GM12878 (cell line): ENCODE measurements around the gene INO80C. TPM values are rescaled to one million over a fixed set of nuclear protein-coding genes. Genes with fewer than 3 reads are reported as not detected.
A peak's percentile ranks its signal among the peaks of the same experiment; 100 is the strongest.

ENCODE experiments used
- ATAC-seq: fragments of 200-7000 bp; cut with Tn5 transposase; 3 replicates; pipeline ENCODE4 v1.9.1; 2020; ENCODE audit warnings: mild to moderate bottlenecking, moderate library complexity
- BruUV-seq: library from RNA; stranded (reverse); fragments of 400-500 nt; replicated peaks from 2 replicates; lab custom pipeline; 2021; lab: Mats Ljungman, UMichigan
- CTCF ChIA-PET: fragments of 300-600 bp; sonication (Branson Sonifier 250); formaldehyde crosslinking; extraction: SDS; loops from one replicate; lab custom pipeline; 2021; ENCODE audit warnings: inconsistent platforms; lab: Yijun Ruan, JAX
- POLR2A ChIA-PET: fragments of 350-600 bp; formaldehyde crosslinking; extraction: SDS; loops from one replicate; lab custom pipeline; 2021; ENCODE audit warnings: inconsistent platforms; lab: Charles Lee
- RAD21 ChIA-PET: fragments of 300-600 bp; sonication (Branson Sonifier 250); formaldehyde crosslinking; loops from one replicate; lab custom pipeline; 2023; ENCODE audit warnings: antibody characterized with exemption; ENCODE audit not compliant: unreplicated experiment; lab: Charles Lee
- SMC1A ChIA-PET: fragments of 300-600 bp; sonication (Branson Sonifier 250); formaldehyde crosslinking; loops from one replicate; lab custom pipeline; 2023; ENCODE audit not compliant: unreplicated experiment, uncharacterized antibody; lab: Charles Lee
- DNase-seq: peaks from one replicate; pipeline ENCODE4 v3.0.0-alpha.2; 2011; ENCODE audit warnings: low read depth, low spot score
- FAIRE-seq: peaks from 3 replicates; lab custom pipeline; 2011; peaks lifted over from hg19 to GRCh38; lab: Jason Lieb, UNC
- H2AFZ ChIP-seq: 2 replicates; pipeline ENCODE4 v1.6.0; 2011; ENCODE audit warnings: low read depth, low read length, control low read depth; ENCODE audit not compliant: control insufficient read depth
- H3K27ac ChIP-seq: 2 replicates; pipeline ENCODE4 v1.5.1; 2011; ENCODE audit warnings: control low read depth; ENCODE audit not compliant: control insufficient read depth, insufficient read depth
- H3K27me3 ChIP-seq, 2 experiments: replicated peaks in 1 of 2; 2 replicates each; pipeline versions ENCODE4 v1.6.0 to v1.6.1; 2011; ENCODE audit warnings: low read length in 1 of 2; ENCODE audit not compliant: control insufficient read depth in 2 of 2, insufficient read depth in 2 of 2
- H3K36me3 ChIP-seq, 2 experiments: 2 replicates each; pipeline ENCODE4 v1.5.1; 2011; ENCODE audit warnings: low read length in 1 of 2; ENCODE audit not compliant: control insufficient read depth in 2 of 2, insufficient read depth in 2 of 2
- H3K4me1 ChIP-seq: 2 replicates; pipeline ENCODE4 v1.6.1; 2011; ENCODE audit warnings: mild to moderate bottlenecking, low read length, moderate library complexity, mixed read lengths; ENCODE audit not compliant: control insufficient read depth, insufficient read depth
- H3K4me2 ChIP-seq: 2 replicates; pipeline ENCODE4 v1.6.0; 2011; ENCODE audit warnings: control low read depth; ENCODE audit not compliant: control insufficient read depth, insufficient read depth
- H3K4me3 ChIP-seq: fragments of 200-600 bp; sonication (generic); 2 replicates; pipeline ENCODE4 v1.5.1; 2016
- H3K79me2 ChIP-seq: 2 replicates; pipeline ENCODE4 v1.6.0; 2011; ENCODE audit warnings: low read length; ENCODE audit not compliant: control insufficient read depth, insufficient read depth
- H3K9ac ChIP-seq: 2 replicates; pipeline ENCODE4 v1.8.0; 2011; ENCODE audit warnings: low read length, control low read depth, mixed read lengths; ENCODE audit not compliant: control insufficient read depth, insufficient read depth
- H3K9me3 ChIP-seq: replicated peaks from 3 replicates; pipeline ENCODE4 v1.5.1; 2011; ENCODE audit warnings: mild to moderate bottlenecking, low read length; ENCODE audit not compliant: control insufficient read depth, insufficient read depth
- H4K20me1 ChIP-seq: 2 replicates; pipeline ENCODE4 v1.6.0; 2011; ENCODE audit not compliant: control insufficient read depth, insufficient read depth
- ATF7 ChIP-seq: fragments of 450-650 bp; IDR thresholded peaks from 2 replicates; pipeline ENCODE4 v1.6.1; 2016; ENCODE audit warnings: low read depth, mild to moderate bottlenecking
- CBX3 ChIP-seq: fragments of 200-600 bp; sonication (generic); IDR thresholded peaks from 2 replicates; pipeline ENCODE4 v1.6.1; 2016; ENCODE audit warnings: low read depth, borderline replicate concordance
- CREB1 ChIP-seq: IDR thresholded peaks from 2 replicates; pipeline ENCODE4 v1.6.1; 2012; ENCODE audit warnings: low read depth, mild to moderate bottlenecking, inconsistent platforms
- EP300 ChIP-seq, 2 experiments: fragments of 150-350 bp in 1 of 2; IDR thresholded peaks; 2 replicates each; pipeline ENCODE4 v1.6.1; 2011 to 2012; ENCODE audit warnings: low read depth in 2 of 2, low read length in 2 of 2, borderline replicate concordance in 1 of 2, improper control_type of control experiment in 1 of 2, inconsistent platforms in 1 of 2; ENCODE audit not compliant: control insufficient read depth in 1 of 2
- KAT2A ChIP-seq: conservative IDR thresholded peaks from 2 replicates; pipeline ENCODE4 v1.6.1; 2011; ENCODE audit warnings: low read depth, low read length; ENCODE audit not compliant: control insufficient read depth
- LARP7 ChIP-seq: fragments of 450-650 bp; IDR thresholded peaks from 2 replicates; pipeline ENCODE4 v1.6.1; 2017; ENCODE audit warnings: mild to moderate bottlenecking
- MTA3 ChIP-seq: IDR thresholded peaks from 2 replicates; pipeline ENCODE4 v1.6.1; 2012; ENCODE audit warnings: low read length, inconsistent platforms, borderline replicate concordance
- RAD21 ChIP-seq: IDR thresholded peaks from 2 replicates; pipeline ENCODE4 v1.6.1; 2011; ENCODE audit warnings: mild to moderate bottlenecking, low read depth, low read length, moderate library complexity; ENCODE audit not compliant: insufficient read depth
- RBBP5 ChIP-seq: fragments of 200-600 bp; sonication (generic); conservative IDR thresholded peaks from 2 replicates; pipeline ENCODE4 v1.6.1; 2016
- RUNX3 ChIP-seq: IDR thresholded peaks from 2 replicates; pipeline ENCODE4 v1.6.1; 2012; ENCODE audit warnings: low read length, inconsistent platforms
- ZNF217 ChIP-seq: fragments of 450-650 bp; IDR thresholded peaks from 2 replicates; pipeline ENCODE4 v1.6.1; 2017; ENCODE audit warnings: antibody characterized with exemption, mild to moderate bottlenecking
- WGBS: methylation state at CpG from one replicate; pipeline ENCODE4 v1.1.6; 2016; ENCODE audit warnings: low lambda C conversion rate; ENCODE audit not compliant: insufficient replicate concordance, insufficient coverage; ENCODE audit errors: missing lambda C conversion rate; 5-methylcytosine and 5-hydroxymethylcytosine counted together
- in situ Hi-C: fragments of 300-500 bp; cut with MboI; formaldehyde crosslinking; loops from 9 replicates; pipeline ENCODE4 v1.14.3; 2018; ENCODE audit warnings: mixed read lengths
- intact Hi-C: fragments of 100-400 bp; cut with micrococcal nuclease; formaldehyde crosslinking; loops from one replicate; pipeline ENCODE4 v1.14.2; 2022; ENCODE audit not compliant: unreplicated experiment
- polyA plus RNA-seq, 11 experiments: library from polyadenylated mRNA; depleted of rRNA in 4 of 11; unstranded in 6 of 11; stranded (reverse) in 5 of 11; fragments of >200 nt; fragmentation: Nextera tagmentation in 4 of 11; fragmentation: Illumina TruSeq in 1 of 11; extraction: Ambion mirVana in 4 of 11; extraction: Trizol in 1 of 11; gene quantifications; 1 replicate in 1 of 11; 2 replicates in 10 of 11; pipeline versions ENCODE4 v1.2.1 to v1.2.3, GENCODE V29; 2011 to 2016; ENCODE audit warnings: inconsistent platforms in 2 of 11, missing spikeins in 2 of 11, low read depth in 1 of 11
- total RNA-seq, 4 experiments: library from RNA; depleted of rRNA in 3 of 4; stranded (reverse); fragments of >200 nt in 3 of 4; fragmentation: Illumina TruSeq in 1 of 4; extraction: Trizol in 1 of 4; gene quantifications; 2 replicates each; pipeline versions ENCODE4 v1.2.1 to v1.2.3, GENCODE V29; 2013 to 2021
- TF ChIP-seq, protein P1 (sequence below): IDR thresholded peaks from 2 replicates; pipeline ENCODE4 v1.6.1; 2012; ENCODE audit warnings: low read depth, low read length, improper control_type of control experiment
- TF ChIP-seq, protein P2 (sequence below): IDR thresholded peaks from 2 replicates; pipeline ENCODE4 v1.6.1; 2011; ENCODE audit warnings: low read depth, mild to moderate bottlenecking, low read length, moderate library complexity, borderline replicate concordance; ENCODE audit errors: extremely low read depth
- TF ChIP-seq, protein P3 (sequence below): fragments of 150-350 bp; IDR thresholded peaks from 2 replicates; pipeline ENCODE4 v1.6.1; 2016; ENCODE audit warnings: low read depth, low read length

INO80C gene
- total and polyA plus RNA-seq, 10 of the 15 experiments (the other 5 are each of a cell fraction or from before 2014, with no cell fraction given), result 9.9 to 43.2 (median 30.1) TPM

DNA sequence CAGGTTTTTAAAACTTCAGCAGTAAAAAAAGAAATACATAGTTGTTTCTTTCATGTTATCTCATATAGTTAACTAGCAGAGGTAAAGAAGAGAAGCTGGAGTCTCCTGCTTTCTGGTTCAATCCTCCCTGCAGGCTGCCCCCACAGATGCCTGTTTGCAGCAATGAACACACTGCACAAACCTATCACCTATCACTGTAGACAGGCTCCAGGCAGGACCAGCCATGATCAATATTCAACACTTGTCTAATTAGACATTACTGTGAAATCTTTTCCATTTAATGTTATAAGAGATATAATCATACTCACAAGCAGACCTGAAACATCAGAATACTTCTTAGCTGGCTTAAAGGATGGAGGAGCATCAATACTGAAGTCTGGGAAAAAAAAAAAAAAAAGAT is 19.8 kb downstream of the INO80C start (continued):
- TF ChIP-seq RAD21 (no peak), CBX3 (no peak), CREB1 (no peak), ZNF217 (no peak), ATF7 (no peak), KAT2A (no peak)

DNA sequence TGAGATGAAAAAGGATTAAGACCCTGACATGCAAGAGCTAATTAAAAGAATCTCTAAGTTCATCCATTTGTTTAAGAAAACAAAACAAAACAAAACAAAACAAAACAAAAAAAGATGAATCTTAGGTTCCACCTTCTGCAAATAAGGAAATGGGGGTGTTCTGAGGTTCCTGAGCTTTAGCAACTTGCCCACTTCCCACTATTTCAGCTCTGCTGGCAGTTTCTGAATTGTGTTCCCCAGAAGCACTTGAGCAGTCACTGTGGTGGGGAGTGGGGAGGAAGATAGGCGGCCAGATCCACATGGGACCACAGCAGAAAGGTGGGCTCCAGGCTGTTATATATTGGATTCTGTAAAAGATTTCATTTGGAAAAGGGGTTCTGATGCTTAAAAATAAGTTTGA is 20.3 kb downstream of the INO80C start:
- Histone ChIP-seq H3K27ac (no peak overlapping the region), H3K4me1 (no peaks in the 10 kb centered on the region), H3K4me2 (no peak overlapping the region), H3K9me3 (no peaks in the 10 kb centered on the region), H3K9ac (no peak overlapping the region), H3K4me3 (no peak overlapping the region), H3K27me3 (no peaks in the 10 kb centered on the region), H2AFZ (no peak overlapping the region), H4K20me1 (no peaks in the 10 kb centered on the region), H3K79me2 (no peaks in the 10 kb centered on the region), H3K36me3 (no peaks in the 10 kb centered on the region; a peak in 2 of 4 replicates)
- SMC1A ChIA-PET, result interaction anchor here (0.8 to 8.1 kb wide), 10 partner anchors 9 to 78 kb away, joined by 3 to 122 read pairs (median 10); partner anchors contain the start of gene INO80C
- no peak for FAIRE-seq
- no peak for DNase-seq
- BruUV-seq, result TSS peak; percentile 31
- CTCF ChIA-PET, result interaction anchor here (1.4 to 3.7 kb wide), 8 partner anchors 9 to 69 kb away, joined by 5 to 13 read pairs (median 8); no protein-coding TSS in a partner anchor
- ATAC-seq, result no peak
- RAD21 ChIA-PET, result interaction anchor here (0.9 to 4.9 kb wide), 9 partner anchors 8 to 91 kb away, joined by 3 to 57 read pairs (median 6); partner anchors contain the start of gene INO80C
- in situ Hi-C loops, result no loop called here
- WGBS, result 100% methylated on average over 1 of the region's 1 CpG
- intact Hi-C loops, result no loop called here
- POLR2A ChIA-PET, result interaction anchor here (0.6 to 8.2 kb wide), 4 partner anchors 11 to 36 kb away, joined by 4 to 106 read pairs (median 11); partner anchors contain the start of gene INO80C
- no peak for TF ChIP-seq LARP7
- TF ChIP-seq, protein P1, sequence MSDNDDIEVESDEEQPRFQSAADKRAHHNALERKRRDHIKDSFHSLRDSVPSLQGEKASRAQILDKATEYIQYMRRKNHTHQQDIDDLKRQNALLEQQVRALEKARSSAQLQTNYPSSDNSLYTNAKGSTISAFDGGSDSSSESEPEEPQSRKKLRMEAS, result no peak
- no peak for TF ChIP-seq RBBP5
- TF ChIP-seq MTA3, result no peak
- TF ChIP-seq RUNX3, result no peak
- TF ChIP-seq EP300 (IDR thresholded peaks at IDR 0.05; ENCODE audit: borderline replicate concordance in 1 of 2, control insufficient read depth in 1 of 2, low read depth in 2 of 2, low read length in 2 of 2), result no peak
- TF ChIP-seq, protein P2, sequence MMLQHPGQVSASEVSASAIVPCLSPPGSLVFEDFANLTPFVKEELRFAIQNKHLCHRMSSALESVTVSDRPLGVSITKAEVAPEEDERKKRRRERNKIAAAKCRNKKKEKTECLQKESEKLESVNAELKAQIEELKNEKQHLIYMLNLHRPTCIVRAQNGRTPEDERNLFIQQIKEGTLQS, result no peak
- TF ChIP-seq, protein P3, sequence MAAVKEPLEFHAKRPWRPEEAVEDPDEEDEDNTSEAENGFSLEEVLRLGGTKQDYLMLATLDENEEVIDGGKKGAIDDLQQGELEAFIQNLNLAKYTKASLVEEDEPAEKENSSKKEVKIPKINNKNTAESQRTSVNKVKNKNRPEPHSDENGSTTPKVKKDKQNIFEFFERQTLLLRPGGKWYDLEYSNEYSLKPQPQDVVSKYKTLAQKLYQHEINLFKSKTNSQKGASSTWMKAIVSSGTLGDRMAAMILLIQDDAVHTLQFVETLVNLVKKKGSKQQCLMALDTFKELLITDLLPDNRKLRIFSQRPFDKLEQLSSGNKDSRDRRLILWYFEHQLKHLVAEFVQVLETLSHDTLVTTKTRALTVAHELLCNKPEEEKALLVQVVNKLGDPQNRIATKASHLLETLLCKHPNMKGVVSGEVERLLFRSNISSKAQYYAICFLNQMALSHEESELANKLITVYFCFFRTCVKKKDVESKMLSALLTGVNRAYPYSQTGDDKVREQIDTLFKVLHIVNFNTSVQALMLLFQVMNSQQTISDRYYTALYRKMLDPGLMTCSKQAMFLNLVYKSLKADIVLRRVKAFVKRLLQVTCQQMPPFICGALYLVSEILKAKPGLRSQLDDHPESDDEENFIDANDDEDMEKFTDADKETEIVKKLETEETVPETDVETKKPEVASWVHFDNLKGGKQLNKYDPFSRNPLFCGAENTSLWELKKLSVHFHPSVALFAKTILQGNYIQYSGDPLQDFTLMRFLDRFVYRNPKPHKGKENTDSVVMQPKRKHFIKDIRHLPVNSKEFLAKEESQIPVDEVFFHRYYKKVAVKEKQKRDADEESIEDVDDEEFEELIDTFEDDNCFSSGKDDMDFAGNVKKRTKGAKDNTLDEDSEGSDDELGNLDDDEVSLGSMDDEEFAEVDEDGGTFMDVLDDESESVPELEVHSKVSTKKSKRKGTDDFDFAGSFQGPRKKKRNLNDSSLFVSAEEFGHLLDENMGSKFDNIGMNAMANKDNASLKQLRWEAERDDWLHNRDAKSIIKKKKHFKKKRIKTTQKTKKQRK, result no peak
